ENCODE data around the gene CLSTN2.

CLSTN2 gene

DNA sequence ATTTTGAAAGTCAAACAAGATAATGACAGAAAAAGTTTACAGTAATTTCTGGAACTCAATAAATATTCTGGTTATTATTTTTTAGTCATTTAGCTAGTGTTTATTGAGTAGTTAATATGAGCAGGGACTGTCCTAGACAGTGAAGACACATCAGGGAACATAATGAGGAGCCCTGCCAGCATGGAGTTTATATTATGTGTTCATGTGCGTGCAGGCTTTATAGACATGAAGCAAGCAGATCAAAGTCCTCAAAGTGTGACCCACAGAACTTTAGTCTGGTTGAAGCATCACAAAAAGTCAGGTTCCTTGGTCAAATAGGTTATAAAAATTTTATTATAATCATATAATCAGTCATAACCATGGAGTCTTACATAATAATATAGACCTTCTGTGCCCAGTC lies 289.3 kb downstream of the CLSTN2 start:
- no peak for DNase-seq

DNA sequence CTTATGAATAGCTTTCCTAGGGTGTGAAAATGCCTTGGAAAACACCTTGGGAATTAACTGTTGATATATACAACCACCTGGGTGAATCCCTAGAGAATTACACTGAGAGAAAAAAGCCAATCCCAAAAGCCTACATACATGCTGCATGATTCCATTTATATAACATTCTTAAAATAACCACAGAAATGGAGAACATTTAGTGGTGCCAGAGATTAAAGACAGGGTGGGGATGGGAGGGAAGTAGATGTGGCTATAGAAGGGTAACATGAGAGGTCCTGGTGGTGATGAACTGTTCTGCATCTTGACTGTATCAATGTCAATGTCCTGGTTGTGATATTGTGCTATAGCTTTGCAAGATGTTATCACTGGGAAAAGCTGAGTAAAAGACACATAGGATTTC lies 291.0 kb downstream of the CLSTN2 start:
- no peak for DNase-seq

GRCh38 chr3:140233702-140234101 lies 298.7 kb downstream of the CLSTN2 start:
- DNase-seq = no peak

GRCh38 chr3:140234256-140234655 lies 299.3 kb downstream of the CLSTN2 start:
- DNase-seq = no peak

DNA sequence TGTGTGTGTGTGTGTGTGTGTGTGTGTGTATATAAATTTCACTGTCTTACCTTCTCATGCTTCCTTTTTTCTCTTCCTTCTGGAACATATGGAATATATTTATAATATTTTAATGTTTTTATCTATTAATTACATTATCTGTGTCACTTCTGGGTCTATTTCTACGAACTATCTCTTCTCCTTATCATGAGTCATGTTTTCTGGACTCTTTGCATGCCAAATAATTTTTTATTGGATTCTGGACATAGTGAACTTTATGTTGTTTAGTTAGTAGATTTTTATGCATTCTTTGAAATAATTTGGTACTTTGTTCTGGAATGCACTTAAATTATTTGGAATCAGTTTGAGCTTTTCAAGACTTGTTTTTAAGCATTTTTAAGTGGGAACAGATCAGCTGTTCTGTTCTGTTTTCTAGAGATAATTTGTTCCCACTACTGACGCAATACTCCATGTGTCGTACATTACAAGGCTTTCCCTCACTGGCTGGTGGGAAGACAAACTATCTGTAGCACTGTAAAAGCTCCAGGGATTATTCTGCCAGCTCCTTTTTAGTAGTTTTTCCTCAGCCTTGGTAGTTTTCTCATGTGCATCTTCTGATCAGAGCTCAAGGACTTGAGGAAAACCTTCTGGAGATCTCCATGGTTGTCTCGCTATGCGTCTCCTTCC lies 302.0 kb downstream of the CLSTN2 start:
- DNase-seq = peak in 1 of 58 donors; percentile 4

DNA sequence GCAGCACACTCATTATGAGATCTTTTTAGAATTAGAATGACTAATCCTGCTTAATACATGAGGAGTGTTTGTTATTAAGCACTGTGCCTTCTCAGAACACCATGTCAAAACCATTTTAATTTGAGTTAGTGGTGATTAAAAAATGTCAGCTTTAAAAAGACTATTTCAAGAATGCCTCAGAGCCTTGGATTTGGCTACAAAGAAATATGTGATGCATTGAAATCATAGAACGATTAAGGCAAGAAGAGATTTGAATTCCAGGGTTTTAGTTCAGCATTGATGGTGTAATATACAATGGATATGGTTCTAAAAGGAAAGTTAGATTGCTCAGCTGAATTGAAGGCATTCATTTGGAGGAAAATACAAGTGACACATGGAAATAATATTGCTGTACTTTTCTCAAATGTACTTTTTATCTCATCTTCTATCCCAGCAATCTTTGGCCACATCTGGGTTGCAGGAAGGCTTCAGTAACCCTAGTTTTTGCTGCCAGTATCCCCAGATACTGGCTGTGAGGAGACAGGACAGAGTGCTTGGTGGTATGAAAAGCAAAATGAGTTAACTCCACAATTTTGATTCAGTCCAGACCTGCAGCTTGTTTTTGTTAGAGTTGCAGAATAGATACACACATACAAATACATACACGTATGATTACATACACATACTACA lies 303.8 kb downstream of the CLSTN2 start:
- DNase-seq = no peak

- DNase-seq = peak in 1 of 58 donors; percentile 8
Measured at GRCh38 chr3:140242818-140243276, 307.9 kb downstream of the CLSTN2 start.

GRCh38 chr3:140243575-140243974 lies 308.6 kb downstream of the CLSTN2 start:
- DNase-seq = no peak

GRCh38 chr3:140244893-140245292 lies 309.9 kb downstream of the CLSTN2 start:
- no peak for DNase-seq

- DNase-seq = no peak
Measured at GRCh38 chr3:140246578-140246977, 311.6 kb downstream of the CLSTN2 start.

DNA sequence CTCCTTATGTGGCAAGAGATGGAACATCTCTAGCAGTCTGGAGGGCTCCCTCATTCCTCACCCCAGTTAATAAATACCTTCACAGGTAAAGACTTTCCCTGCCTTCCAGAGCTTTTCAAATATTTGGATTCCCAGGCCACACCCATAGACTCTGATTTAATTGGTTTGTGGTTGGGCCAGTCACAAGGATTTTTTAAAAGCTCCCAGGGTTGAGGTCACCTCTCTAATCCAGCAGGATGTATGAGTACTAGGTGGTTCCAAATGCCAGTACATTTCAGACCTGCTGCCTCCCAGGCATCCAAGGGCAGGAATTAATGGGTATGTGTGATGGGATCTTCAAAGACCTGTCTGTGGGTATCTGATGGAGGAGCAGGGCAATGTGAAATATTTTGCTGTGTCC lies 312.8 kb downstream of the CLSTN2 start:
- DNase-seq = no peak

- DNase-seq = peak in 3 of 58 donors; percentile 2 to 17 (median 2)
Measured at GRCh38 chr3:140249188-140249587, 314.2 kb downstream of the CLSTN2 start.

- DNase-seq = no peak
Measured at GRCh38 chr3:140250010-140250855, 315.2 kb downstream of the CLSTN2 start.

GRCh38 chr3:140250945-140251344 lies 316.0 kb downstream of the CLSTN2 start:
- peak in 1 of 58 donors; percentile 13 for DNase-seq

DNA sequence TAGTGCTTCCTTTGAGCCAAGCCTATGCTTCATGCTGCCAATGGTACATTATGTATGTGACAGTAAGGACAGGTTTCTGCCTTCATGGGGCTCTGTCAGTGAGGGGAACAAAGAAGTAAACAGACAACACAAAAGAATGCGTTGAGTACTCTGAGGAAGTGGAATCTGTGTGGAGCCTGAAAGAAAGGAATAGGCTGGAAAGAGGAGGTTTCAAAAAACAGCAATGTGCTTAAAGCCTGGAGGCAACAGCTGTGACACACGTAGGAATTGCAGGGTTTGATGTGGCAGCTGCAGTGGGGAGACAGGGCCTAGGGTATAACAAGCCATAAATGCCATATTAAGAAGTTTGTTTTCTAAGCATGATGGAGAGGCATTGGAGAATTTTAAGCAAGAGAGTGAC lies 316.7 kb downstream of the CLSTN2 start:
- DNase-seq = no peak

GRCh38 chr3:140252812-140253656 lies 318.0 kb downstream of the CLSTN2 start:
- DNase-seq = no peak

- no peak for DNase-seq
Measured at GRCh38 chr3:140258222-140258724, 323.3 kb downstream of the CLSTN2 start.

DNA sequence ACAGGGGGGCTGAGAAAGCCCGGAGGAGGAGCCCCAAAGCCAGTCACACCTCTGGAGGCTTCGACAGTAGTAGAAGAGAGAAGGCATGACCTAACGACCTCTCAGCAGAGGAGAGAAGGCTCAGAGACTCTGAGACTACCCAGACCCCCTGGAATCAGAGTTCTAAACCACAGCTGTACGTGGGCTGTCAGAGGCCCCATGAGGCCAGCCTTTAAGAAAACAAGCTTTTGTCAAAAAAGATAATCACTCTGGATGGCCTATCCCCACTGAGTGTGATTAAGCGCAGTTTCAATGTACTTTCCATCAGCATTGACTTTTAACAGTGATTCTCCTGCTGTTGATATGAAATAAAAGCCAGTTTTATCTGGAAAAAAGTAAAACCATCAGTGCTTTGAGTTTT lies 330.3 kb downstream of the CLSTN2 start:
- no peak for DNase-seq

- DNase-seq = no peak
Measured at GRCh38 chr3:140268103-140268502, 333.1 kb downstream of the CLSTN2 start.

DNA sequence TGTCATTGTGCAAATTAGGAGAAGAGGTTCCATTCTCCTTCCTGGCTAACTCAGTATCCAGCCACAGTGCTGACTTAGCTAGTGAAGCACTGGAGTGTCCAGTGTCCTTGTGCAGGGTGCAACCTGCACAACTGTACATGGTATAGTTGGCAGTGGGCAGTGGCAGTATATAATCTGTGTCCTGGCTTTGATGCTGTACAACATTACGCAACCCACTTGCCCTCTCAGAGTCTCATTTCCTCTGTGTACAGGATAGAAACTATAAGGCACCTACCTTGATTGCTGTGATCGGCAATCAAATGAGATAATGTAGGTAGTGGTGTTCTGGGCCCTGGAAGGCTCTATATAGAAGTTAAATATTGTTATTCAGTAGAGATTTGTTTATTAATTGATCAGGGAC lies 333.6 kb downstream of the CLSTN2 start:
- DNase-seq = no peak

DNA sequence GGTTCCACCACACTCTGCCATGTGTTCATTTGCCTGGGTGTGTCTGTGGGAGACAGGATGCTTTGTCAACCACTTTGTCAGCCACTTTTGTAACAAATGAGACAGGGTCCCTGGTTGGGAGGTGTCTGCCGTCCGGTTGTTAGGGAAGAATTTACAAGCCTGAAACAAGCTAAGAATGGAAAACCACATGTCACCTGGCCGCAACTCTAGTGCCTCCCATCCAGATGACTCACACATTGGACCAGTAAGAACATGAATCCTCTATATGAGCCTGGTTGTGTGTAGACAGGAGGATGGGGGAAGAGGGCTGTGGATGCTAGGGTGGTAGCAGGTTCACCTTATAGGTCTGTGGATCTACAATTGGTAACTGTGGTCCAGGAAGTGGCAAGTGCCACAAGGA lies 335.3 kb downstream of the CLSTN2 start:
- no peak for DNase-seq

Data from anterior cingulate cortex (tissue), 58 donors.